Esophagus (tissue), 2 donors: Measurements from ENCODE around the gene PXMP4. TPM values are rescaled to one million over a fixed set of nuclear protein-coding genes. Genes with fewer than 3 reads are reported as not detected.

ENCODE experiments used
- H3K27ac ChIP-seq, 2 donors: one replicate each; pipeline ENCODE4 v1.5.1; 2013; ENCODE audit warnings: low read depth in 2 of 2, mild to moderate bottlenecking in 2 of 2, inconsistent platforms in 1 of 2, low read length in 1 of 2, moderate library complexity in 1 of 2
- H3K27me3 ChIP-seq, 2 donors: one replicate each; pipeline ENCODE4 v1.6.1; 2013; ENCODE audit warnings: low read length in 2 of 2, control low read depth in 1 of 2, mild to moderate bottlenecking in 1 of 2; ENCODE audit not compliant: insufficient read depth in 2 of 2, control insufficient read depth in 1 of 2
- H3K36me3 ChIP-seq, 2 donors: one replicate each; pipeline ENCODE4 v1.6.1; 2013; ENCODE audit warnings: low read length in 1 of 2; ENCODE audit not compliant: control insufficient read depth in 2 of 2, insufficient read depth in 2 of 2
- H3K4me1 ChIP-seq, 2 donors: one replicate each; pipeline ENCODE4 v1.6.1; 2013; ENCODE audit warnings: low read length in 1 of 2; ENCODE audit not compliant: control insufficient read depth in 2 of 2, insufficient read depth in 2 of 2
- H3K4me3 ChIP-seq, 2 donors: one replicate each; pipeline ENCODE4 v1.5.1; 2013; ENCODE audit warnings: low read length in 2 of 2, mild to moderate bottlenecking in 2 of 2, low read depth in 1 of 2, moderate library complexity in 1 of 2
- H3K9me3 ChIP-seq, 2 donors: one replicate each; pipeline ENCODE4 v1.6.1; 2013; ENCODE audit warnings: mild to moderate bottlenecking in 2 of 2, low read depth in 1 of 2, low read length in 1 of 2, moderate library complexity in 1 of 2; ENCODE audit not compliant: control insufficient read depth in 2 of 2, insufficient read depth in 1 of 2
- WGBS, 2 donors: extraction: QIAGEN DNeasy Blood & Tissue Kit; methylation state at CpG; one replicate each; pipeline ENCODE4 v1.1.7; 2013; 5-methylcytosine and 5-hydroxymethylcytosine counted together
- polyA plus RNA-seq, 2 donors: library from polyadenylated mRNA; stranded (reverse); fragments of 200-250 nt; gene quantifications; one replicate each; pipeline ENCODE4 v1.2.3, GENCODE V29; 2013
- donor health status: healthy with polysubstance abuse.
- donor health status: Bipolar disorder and iron deficiency.

Gene PXMP4
- polyA plus RNA-seq, 2 donors: 5.4 to 5.8 TPM

GRCh38 chr20:33679758-33680485 is 40.2 kb downstream of the PXMP4 start:
- Histone ChIP-seq H3K27ac (peak overlapping the region in 1 of 2 donors; percentile 13), H3K9me3 (no peaks in the 10 kb centered on the region), H3K4me1 (peaks cover 0 to 3% of the 10 kb centered on the region in 2 donors), H3K27me3 (no peaks in the 10 kb centered on the region), H3K36me3 (peaks cover 0 to 9% of the 10 kb centered on the region in 2 donors), H3K4me3 (no peak overlapping the region)
- 72 to 81% methylated on average over 19 to 20 of the region's 20 CpGs for WGBS, 2 donors

GRCh38 chr20:33677991-33678702 is 42.0 kb downstream of the PXMP4 start:
- 79 to 80% methylated on average over 15 of the region's 15 CpGs for WGBS, 2 donors
- H3K4me3 ChIP-seq: no peak overlapping the region
- H3K9me3 ChIP-seq: no peaks in the 10 kb centered on the region
- peaks cover 2 to 8% of the 10 kb centered on the region in 2 donors for H3K4me1 ChIP-seq
- no peaks in the 10 kb centered on the region for H3K27me3 ChIP-seq
- H3K36me3 ChIP-seq: peaks cover 0 to 9% of the 10 kb centered on the region in 2 donors
- H3K27ac ChIP-seq: peak overlapping the region; percentile 1 to 20

DNA sequence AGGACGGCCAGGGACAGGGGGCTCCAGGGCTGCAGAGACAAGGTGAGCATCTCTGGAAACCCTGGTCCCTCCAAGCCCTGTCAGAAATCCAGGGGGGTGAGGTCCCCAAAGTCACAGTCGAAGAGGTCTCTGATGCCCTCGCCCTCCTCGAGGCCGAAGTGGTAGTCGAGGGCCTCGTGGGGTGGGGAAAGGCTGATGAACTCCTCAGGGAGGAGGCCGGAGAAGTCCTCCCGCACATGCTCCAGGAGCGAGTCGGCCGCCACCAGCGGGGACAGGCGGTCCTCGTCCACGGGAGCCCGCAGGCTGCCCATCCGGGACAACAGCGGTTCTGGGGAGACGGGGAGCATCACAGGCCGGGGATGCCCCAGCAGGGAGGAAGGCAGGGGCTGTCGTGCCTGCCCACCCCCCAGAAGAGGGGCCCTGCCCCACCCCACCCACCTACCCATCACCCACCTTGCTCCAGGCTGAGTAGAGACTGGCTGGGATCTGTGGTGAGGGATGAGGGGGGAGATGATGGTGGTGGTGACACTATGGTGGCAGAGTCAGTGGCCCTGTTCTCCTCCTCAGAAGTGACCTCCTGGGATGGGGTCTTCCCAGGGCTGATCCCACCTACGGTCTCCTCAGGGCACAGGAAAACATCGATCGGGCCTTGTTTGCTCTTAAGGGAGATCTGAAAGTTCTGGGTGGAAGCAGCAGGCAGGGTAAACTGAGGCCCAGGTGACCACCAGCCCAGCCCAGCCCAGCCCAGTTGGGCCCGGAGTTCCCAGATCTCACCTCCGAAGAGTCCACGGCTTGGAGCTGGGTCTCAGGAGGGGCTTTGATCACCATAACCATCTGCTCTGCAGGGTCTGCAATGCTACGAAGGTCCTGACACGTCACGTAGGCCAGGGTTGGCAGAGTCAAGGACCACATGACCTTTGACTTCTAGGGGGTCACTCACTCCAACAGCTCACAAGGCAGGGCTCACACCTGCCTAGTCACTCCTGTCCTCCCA is 43.2 kb downstream of the PXMP4 start:
- H3K27ac ChIP-seq: peak overlapping the region; percentile 86 to 93
- no peak overlapping the region for H3K4me3 ChIP-seq
- WGBS, 2 donors: 95 to 97% methylated on average over 31 of the region's 31 CpGs
- peaks cover 4 to 11% of the 10 kb centered on the region in 2 donors for H3K4me1 ChIP-seq
- H3K36me3 ChIP-seq: peaks cover 0 to 9% of the 10 kb centered on the region in 2 donors
- H3K27me3 ChIP-seq: no peaks in the 10 kb centered on the region
- no peaks in the 10 kb centered on the region for H3K9me3 ChIP-seq

- 92 to 93% methylated on average over 11 of the region's 11 CpGs for WGBS, 2 donors
- H3K27ac ChIP-seq: peak overlapping the region; percentile 86 to 93
- H3K36me3 ChIP-seq: peaks cover 0 to 9% of the 10 kb centered on the region in 2 donors
- H3K4me1 ChIP-seq: peaks cover 4 to 11% of the 10 kb centered on the region in 2 donors
- no peaks in the 10 kb centered on the region for H3K27me3 ChIP-seq
- H3K9me3 ChIP-seq: no peaks in the 10 kb centered on the region
- no peak overlapping the region for H3K4me3 ChIP-seq
Observed at GRCh38 chr20:33676121-33676520, 44.0 kb downstream of the PXMP4 start.

DNA sequence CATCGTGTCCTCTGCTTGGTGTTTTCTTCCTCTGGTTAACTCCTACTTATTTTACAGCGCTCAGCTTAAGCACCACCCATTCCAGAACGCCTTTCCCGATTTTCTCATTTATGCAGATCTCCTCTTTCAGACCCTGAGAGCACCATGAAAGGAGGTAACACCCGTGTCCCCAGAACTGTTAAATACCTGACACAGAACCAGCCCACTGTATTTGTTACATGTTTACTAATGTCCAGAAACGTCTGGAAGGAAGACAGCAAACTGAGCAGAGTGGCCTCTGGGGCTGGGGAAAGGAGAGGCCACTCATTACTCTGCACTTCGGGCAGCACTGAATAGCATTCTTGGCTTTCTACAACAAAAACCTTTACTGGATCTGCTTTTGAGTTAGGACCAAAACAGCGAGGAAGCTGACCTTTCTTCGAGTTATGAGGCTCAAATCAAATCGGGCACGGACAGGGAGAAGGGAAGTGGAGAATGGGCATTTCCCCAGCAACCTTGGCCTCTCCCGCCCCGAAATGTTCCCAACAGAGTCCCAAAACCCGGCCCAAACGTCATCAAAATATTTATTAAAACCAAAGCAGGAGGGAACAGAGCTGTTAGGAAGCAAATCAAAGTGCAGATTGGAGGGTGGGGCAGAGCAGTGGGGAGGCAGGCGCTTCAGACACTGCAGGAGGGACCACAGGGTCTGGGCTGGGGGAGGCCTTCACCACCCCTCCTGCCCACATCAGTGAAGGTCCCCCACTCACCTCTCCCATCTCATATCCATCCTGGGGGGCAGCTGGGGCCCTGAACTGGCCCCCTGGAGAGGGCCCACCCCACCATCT is 44.8 kb downstream of the PXMP4 start:
- Histone ChIP-seq H3K4me3 (peak overlapping the region; percentile 59 to 77), H3K4me1 (peaks cover 4 to 11% of the 10 kb centered on the region in 2 donors), H3K36me3 (peaks cover 0 to 9% of the 10 kb centered on the region in 2 donors), H3K27me3 (no peaks in the 10 kb centered on the region), H3K27ac (peak overlapping the region; percentile 86 to 93), H3K9me3 (no peaks in the 10 kb centered on the region)
- WGBS, 2 donors: 39 to 46% methylated on average over 16 of the region's 16 CpGs

- Histone ChIP-seq H3K27ac (peak within 1 kb of the TSS; percentile 86 to 93), H3K4me1 (peaks cover 4 to 11% of the 10 kb centered on the region in 2 donors), H3K9me3 (no peaks in the 10 kb centered on the region), H3K36me3 (peaks cover 0 to 10% of the 10 kb centered on the region in 2 donors), H3K4me3 (peak within 1 kb of the TSS; percentile 59 to 77), H3K27me3 (no peaks in the 10 kb centered on the region)
- 4 to 7% methylated on average over 43 to 73 of the region's 73 CpGs for WGBS, 2 donors
Observed at GRCh38 chr20:33674294-33675135, 45.6 kb downstream of the PXMP4 start, which contains the start of gene NECAB3. Gene NECAB3 (minus strand): TSS chr20:33674428. CDS start chr20:33674352, 76 bp downstream.

GRCh38 chr20:33673410-33674293 is 46.5 kb downstream of the PXMP4 start:
- Histone ChIP-seq H3K9me3 (no peaks in the 10 kb centered on the region), H3K27me3 (no peaks in the 10 kb centered on the region), H3K36me3 (peaks cover 0 to 9% of the 10 kb centered on the region in 2 donors), H3K4me3 (peak overlapping the region; percentile 59 to 77), H3K4me1 (peaks cover 4 to 11% of the 10 kb centered on the region in 2 donors), H3K27ac (peak overlapping the region; percentile 86 to 93)
- WGBS, 2 donors: 18 to 22% methylated on average over 19 to 29 of the region's 29 CpGs
